SU-DHL-6 (cell line): ENCODE data around the gene BRAT1.

Experiments
- EZH2phosphoT487 ChIP-seq: fragments of 200-600 bp; sonication (generic), shearing (Covaris generic); conservative IDR thresholded peaks from 2 replicates; pipeline ENCODE4 v1.6.1; 2018; ENCODE audit warnings: mild to moderate bottlenecking, antibody characterized with exemption, low read length, moderate library complexity, mixed read lengths
- TF ChIP-seq, protein P1 (sequence below): fragments of 200-600 bp; sonication (generic); IDR thresholded peaks from one replicate; pipeline ENCODE4 v1.5.1; 2017; ENCODE audit warnings: antibody characterized with exemption, mild to moderate bottlenecking, low read length, moderate library complexity; ENCODE audit not compliant: insufficient read depth, poor library complexity, severe bottlenecking

DNA sequence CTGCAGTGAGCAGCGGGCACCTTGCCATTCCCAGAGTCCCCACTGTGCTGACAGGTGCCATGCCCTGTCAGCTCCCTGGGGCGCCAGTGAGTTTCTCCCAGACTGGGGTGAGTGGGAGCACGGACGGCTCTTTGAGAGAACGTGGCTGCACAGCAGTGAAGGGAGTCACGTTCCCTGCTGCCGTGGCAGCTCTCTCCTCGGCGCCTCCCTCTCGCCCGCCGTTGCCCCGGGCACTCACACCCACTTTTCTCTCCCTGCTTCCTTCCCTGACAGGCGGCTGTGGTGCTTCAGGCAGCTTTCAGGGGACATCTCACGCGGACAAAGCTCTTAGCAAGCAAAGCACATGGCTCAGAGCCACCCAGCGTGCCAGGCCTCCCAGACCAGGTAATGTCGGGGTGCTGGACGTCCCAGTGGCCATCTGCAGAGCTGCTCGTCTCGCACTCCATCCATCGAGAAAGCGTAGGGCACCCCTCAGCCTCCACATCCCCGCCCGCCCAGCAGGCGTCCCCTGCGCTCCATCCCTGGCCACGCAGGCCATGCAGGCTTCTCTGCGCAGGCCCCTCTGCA lies 49.4 kb upstream of the BRAT1 start:
- TF ChIP-seq, protein P1, sequence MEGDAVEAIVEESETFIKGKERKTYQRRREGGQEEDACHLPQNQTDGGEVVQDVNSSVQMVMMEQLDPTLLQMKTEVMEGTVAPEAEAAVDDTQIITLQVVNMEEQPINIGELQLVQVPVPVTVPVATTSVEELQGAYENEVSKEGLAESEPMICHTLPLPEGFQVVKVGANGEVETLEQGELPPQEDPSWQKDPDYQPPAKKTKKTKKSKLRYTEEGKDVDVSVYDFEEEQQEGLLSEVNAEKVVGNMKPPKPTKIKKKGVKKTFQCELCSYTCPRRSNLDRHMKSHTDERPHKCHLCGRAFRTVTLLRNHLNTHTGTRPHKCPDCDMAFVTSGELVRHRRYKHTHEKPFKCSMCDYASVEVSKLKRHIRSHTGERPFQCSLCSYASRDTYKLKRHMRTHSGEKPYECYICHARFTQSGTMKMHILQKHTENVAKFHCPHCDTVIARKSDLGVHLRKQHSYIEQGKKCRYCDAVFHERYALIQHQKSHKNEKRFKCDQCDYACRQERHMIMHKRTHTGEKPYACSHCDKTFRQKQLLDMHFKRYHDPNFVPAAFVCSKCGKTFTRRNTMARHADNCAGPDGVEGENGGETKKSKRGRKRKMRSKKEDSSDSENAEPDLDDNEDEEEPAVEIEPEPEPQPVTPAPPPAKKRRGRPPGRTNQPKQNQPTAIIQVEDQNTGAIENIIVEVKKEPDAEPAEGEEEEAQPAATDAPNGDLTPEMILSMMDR = no peak
- TF ChIP-seq EZH2phosphoT487 = no peak
